Activated CD8-positive, alpha-beta memory T cell treated with anti-CD3 and anti-CD28 coated beads for 4 hours (primary cell): ENCODE measurements around the gene FMN1.

Experiments
- DNase-seq, 2 donors: peaks; one replicate each; pipeline ENCODE4 v3.0.0-alpha.2; 2020; ENCODE audit warnings: low read depth in 2 of 2

FMN1 gene

DNA sequence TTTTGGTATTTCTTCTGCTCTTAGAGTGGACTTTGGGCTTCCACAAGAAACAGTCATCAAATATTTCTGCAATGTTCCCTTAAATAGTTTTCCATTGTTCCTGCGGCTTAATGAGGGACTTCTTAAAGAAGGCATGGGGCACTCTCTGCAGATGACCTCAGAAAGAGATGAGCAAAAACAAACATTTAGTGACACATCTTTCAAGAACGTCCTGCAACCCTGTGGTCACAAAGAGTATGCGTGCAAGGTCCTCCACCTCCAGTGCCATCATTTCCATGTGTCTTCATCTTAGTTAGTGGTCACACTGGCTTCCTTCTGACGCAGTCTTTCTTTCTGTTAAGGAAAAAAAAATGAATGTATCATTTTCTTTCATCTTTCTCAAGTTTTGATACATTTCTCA lies 420.5 kb downstream of the FMN1 start:
- no peak for DNase-seq

- no peak for DNase-seq
These were observed 427.3 kb downstream of the FMN1 start for GRCh38 chr15:32767236-32767635.

GRCh38 chr15:32766101-32766500 lies 428.4 kb downstream of the FMN1 start:
- DNase-seq: no peak

DNA sequence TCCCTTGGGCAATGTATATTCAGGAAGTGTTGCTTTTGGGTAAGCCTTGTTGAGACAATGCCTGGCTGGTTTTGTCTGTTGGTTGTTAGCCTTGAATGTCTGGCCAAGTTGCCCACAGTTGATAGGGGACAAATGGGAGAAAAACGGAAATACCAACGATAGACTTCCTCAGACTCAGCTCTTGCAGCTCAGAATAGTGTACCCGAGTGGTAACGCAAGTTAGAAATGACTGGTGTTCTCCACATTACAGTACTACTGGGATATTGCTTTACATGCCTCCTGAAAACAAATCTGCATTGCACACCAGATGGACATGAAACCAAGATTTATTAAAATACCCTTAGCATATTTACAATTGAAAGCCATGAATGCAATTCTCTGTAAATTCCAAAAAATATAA lies 429.3 kb downstream of the FMN1 start:
- DNase-seq: no peak

- DNase-seq: no peak
These were observed 431.2 kb downstream of the FMN1 start for GRCh38 chr15:32763295-32763694.

DNA sequence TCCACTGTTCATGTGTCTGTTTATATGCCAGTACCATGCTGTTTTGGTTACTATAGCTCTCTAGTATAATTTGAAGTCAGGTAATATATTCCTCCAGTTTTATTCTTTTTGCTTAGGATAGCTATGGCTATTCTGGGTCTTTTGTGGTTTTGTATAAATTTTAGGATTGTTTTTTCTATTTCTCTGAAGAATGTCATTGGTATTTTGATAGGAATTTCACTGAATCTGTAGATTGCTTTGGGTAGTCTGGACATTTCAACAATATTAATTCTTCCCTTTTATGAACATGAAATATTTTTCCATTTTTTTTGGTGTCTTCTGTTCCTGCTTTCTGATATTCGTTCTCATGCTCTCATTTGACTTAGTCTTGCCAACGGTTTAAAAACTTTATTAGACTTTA lies 437.1 kb downstream of the FMN1 start:
- no peak for DNase-seq

DNA sequence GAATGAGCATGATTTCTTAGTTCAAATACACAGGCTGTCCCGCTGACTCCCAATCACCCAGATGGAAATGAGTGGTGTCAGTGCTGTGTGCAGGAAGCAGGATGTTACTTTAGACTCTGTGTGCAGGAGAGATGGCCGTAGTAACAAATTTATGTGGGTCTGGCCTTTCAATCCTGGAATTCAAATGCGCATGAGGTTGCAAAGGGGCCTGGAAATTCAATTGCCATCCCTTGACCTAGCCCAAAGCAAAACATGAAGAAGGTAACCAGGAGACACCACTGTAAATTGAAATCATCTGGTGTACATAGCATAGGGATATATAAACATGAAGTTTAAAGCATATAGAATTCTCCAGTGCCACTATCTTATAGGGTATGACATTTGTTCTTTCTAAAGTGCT lies 443.5 kb downstream of the FMN1 start:
- no peak for DNase-seq

- DNase-seq: no peak
These were observed 446.6 kb downstream of the FMN1 start for GRCh38 chr15:32747921-32748342.

DNA sequence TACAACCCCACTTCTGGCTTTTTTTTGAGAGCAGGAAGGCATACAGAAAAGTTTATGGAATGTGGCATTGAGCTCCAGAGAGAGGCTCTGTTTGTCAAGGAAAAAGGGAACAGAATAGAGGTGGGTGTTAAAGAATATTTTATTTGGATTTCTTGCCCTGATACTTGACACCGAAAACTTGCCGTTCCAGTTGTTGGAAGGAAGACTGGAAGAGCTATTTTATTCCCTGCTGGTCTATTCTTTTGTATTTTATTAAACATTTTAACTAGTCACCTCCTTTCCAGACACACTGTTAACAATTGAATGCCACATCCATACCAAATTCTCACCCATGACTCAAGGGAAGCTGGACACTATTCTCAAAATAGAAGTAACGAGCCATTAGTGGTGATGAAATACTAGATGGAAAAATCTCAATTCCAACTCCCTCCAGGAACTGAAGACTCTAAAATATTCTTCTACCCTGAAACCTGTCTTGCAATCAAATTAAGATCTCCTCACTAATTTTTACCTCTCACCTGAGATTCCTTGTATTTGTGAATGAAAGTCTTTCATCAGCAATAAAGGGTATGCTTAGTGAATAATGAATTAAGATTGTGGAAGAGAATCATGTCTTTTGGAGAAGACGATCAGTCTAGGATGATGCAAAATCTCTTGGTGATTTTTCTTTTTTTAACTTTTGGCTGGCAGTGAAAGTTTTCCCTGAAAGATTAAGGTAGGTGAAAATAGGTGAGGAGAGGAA lies 448.2 kb downstream of the FMN1 start:
- DNase-seq: no peak

DNA sequence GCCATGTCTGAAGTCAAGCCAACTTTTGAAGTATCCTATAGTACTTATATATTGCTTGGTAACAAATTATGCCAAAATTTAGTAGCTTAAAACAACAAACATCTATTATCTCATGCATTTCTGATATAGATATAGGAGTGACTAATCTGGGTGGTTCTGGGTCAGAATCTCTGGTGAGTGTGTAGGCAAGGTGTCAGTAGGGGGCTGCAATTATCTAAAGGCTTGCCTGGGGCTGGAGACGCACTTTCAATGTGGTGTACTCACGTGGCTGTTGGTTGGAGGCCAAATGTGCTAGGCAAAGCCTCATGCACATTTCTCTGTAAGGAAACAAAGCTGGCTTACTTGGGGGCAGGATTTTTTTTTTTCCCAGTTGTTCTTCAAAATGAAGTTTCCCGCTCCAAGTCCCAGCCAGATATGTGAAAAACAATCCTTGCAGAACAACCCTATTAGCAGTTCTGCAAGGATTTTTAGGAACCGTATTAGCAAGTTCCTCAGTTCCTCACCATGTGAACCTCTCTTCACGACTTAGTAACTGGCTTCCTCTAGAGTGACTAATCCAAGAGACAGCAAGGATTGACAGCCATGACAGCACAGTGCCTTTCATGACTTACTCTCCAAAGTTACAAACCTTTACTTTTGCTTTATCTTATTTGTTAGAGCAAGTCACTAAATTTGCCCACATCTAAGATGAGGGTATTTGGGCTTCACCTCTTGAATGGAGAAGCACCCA lies 450.9 kb downstream of the FMN1 start:
- no peak for DNase-seq

GRCh38 chr15:32739522-32740063 lies 454.9 kb downstream of the FMN1 start:
- no peak for DNase-seq

DNA sequence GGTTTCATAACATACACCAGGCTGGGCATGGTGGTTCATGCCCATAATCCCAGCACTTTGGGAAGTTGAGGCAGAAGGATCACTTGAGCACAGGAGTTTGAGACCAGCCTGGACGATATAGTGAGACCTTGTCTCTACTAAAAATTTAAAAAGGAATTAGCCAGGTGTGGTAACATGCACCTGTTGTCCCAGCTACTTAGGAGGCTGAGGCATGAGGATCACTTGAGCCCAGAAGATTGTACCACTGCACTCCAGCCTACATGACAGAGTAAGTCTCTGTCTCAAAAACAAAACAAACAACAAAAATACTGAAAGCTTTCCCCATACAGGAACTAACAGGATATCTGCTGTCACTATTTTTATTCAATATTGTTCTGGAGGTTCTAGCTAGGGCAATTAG lies 455.8 kb downstream of the FMN1 start:
- DNase-seq: no peak

GRCh38 chr15:32737304-32737703 lies 457.2 kb downstream of the FMN1 start:
- no peak for DNase-seq

DNA sequence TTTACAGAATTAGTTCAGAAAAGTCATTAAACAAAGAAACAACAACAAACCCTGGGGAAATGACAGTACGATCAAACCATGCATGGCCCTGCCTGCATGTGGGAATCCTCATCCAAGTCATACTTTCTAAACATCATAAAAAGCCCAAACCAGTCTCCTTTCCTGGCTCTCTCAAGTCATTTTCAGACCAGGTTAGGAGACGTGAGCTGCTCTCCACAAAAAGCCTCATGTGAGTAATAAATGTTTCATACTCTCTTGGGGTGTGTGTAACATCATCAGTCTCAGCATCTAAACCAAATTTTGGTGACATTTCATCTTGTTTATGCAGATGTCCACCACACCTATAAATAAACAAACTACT lies 457.8 kb downstream of the FMN1 start:
- DNase-seq: no peak

DNA sequence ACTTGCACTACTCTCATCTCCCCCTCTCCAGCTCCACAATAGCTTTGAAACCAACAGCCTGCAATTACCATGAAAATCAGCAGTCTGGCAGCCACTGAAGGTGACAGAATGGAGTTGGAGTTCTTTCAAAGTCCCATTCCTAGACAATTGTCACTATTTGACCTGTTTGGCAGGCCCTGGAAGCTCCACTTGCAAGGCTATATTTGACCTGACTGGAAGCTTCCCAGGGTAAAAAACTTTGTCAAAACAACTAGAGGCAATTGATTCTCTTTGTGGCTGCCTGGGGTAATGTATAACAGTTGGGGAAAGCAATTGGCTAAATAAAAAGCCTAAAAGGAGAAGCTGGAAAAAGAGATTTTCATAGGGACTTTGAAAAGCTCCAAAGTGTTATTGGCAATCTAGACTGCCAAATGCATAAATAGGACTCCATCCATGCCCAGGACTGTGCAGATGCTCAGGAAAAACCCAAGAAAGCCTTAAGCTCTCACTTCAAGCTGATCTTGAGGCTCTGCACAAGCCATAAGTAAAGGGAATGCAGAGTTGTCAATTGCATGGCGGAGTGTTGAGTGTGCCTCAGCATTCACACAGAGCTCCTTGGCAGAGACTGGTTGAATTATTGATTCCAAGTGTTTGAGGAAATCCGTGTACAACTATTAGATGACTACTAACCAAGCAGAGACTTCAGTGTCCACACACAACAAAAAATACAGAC lies 458.4 kb downstream of the FMN1 start:
- DNase-seq: no peak

DNA sequence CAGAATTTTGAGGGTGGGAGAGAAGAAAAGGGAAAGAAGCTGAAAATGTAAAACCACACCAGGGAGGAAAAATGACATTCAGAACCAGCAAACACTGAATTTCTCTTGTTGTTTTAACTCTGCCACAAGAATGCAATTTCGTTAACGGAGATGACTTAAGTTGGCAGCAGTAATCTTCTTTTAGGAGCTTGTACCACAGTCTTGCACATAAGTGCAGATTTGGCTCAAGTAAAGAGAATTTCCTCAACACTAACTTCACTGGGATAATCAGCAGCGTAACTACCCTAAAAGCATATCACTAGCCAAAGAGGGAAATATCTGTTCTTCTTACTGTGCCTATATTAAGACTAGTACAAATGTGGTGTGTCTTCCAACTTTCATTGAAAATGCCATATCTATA lies 461.2 kb downstream of the FMN1 start:
- DNase-seq: no peak

DNA sequence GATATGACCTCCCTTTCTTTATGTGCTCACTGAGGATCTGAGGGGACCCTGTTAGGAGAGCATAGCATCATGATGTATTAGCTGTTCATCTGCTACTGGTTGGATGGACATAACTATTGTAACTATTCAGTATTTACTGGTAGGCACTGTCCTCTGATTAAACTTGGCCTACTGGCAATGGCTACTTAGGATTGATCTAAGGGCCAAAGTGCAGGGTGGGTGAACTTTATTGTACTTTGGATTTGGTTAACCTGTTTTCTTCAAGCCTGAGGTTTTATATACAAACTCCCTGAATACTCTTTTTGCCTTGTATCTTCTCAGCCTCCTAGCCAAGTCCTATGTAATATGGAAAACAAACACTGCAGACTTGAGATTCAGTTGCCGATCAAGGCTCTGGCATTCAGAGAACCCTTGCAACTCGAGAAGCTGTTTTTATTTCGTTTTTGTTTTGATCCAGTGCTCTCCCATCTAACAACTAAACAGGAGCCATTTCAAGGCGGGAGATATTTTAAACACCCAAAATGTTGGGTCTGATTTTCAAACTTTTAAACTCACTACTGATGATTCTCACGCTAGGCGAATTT lies 461.8 kb downstream of the FMN1 start:
- DNase-seq: no peak

GRCh38 chr15:32730677-32731654 lies 463.5 kb downstream of the FMN1 start:
- DNase-seq: no peak

DNA sequence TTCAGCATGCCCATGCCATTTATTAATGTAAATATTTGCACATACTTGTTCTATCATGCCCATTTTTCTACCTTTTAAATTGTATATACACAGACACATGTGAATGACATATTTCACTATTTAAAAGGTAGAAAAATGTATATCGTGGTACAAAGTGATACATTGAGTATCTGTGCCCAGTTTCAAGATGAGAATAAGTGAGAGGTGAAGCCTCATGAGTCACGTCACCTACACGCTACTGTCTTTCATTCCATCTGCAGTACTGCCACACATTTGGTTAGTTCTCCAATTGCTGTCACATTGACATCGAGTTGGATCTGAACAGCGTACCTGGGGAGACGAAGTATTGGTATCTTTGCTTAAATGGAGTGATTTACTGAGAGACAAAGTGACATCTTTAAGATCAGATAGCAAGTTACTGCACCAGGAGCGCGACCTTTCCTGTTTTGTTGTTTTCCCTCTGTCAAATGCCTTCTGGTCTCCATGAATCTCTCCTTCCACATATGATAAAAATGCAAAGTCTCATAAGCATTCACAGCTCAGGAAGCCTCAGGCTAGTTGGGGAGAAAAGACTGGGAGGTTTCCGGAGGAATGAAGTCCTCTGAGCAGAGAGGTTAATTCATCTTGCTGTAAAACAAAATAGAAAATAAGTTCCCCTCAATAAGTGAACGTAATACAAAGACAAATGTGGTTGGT lies 464.7 kb downstream of the FMN1 start:
- no peak for DNase-seq

DNA sequence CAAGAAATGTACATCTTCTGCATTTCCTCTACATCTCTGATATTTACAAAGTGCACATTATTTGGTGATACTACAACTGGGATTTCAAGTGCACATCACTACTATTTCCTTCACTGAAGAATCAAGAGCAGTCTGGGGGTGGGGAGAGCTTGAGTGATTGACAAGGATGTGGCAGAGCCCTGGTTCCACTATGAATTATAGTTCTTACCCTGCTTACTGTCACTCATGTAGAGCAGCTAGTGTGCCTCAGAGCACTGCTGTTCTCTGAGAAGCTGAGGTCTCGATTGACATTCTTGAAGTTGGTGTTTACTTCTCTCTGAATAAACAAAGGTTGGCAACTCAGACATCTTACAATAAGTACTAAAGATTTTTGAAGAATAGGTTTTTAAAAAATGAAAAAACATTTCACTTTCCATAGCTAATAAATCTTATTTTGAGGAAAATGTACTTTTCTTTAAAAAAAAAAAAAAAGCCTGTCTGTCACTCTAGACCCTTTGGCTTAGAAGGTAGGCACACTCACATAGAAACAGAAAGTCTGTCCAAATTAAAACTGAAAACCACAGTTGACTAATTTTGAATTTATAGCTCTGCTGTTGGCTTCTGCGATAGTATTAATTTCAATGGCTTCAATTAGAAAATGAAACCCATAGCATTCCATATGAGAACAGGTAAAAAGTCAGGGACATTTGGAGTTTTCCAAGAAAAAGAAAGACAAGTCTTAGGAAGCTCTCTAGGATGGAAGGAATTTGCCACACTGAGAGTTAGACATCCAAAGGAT lies 471.2 kb downstream of the FMN1 start:
- no peak for DNase-seq
